HG03342 (cell line): Measurements from ENCODE around the gene CLEC1A.

Source experiments
- ATAC-seq: cut with Tn5 transposase; IDR thresholded peaks from one replicate; pipeline ENCODE4 v1.9.1; 2021; ENCODE audit warnings: mild to moderate bottlenecking, moderate library complexity; ENCODE audit not compliant: unreplicated experiment

CLEC1A gene, protein sequence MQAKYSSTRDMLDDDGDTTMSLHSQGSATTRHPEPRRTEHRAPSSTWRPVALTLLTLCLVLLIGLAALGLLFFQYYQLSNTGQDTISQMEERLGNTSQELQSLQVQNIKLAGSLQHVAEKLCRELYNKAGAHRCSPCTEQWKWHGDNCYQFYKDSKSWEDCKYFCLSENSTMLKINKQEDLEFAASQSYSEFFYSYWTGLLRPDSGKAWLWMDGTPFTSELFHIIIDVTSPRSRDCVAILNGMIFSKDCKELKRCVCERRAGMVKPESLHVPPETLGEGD

DNA sequence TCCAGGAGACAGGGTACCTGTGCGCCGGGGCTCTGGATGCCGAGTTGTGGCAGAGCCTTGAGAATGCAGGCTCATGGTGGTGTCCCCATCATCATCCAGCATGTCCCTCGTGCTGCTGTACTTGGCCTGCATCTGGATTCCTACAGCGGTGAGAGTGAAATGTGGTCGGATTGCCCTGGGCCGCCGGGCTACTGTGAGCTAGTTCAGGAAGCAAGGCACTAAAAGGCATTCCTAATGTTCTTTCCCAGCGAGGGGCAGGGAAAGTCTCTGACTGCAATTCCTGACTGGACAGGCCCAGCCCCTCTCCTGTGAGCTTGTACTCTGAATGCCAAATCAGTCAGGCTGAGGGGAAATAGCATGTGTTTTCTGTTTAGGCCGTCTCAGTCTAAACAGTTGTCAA is at the start of gene CLEC1A:
CLEC1A (minus strand) TSS at position 195 of the 400 bp plus-strand sequence; CDS start at position 132, 63 bp downstream.
- ATAC-seq = no peak

DNA sequence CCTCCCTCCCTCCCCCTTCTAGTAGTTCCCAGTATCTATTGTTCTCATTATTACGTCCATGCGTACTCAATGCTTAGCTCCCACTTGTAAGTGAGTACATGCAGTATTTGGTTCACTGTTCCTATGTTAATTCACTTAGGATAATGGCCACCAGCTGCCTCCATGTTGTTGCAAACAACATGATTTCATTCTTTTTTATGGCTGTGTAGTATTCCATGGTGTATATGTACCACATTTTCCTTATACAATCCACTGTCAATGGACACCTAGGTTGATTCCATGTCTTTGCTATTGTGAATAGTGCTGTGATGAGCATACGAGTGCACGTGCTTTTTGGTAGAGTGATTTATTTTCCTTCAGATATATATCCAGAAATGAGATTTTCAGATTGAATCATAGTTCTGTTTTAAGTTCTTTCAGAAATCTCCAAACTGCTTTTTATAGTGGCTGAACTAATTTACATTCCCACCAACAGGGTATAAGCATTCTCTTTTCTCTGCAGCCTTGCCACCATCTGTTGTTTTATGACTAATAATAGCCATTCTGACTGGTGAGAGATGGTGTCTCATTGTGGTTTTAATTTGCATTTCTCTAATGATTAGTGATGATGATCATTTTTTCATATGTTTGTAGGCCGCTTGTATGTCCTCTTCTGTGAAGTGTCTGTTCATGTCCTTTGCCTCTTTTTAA is 49.1 kb upstream of the CLEC1A start:
- ATAC-seq = no peak

DNA sequence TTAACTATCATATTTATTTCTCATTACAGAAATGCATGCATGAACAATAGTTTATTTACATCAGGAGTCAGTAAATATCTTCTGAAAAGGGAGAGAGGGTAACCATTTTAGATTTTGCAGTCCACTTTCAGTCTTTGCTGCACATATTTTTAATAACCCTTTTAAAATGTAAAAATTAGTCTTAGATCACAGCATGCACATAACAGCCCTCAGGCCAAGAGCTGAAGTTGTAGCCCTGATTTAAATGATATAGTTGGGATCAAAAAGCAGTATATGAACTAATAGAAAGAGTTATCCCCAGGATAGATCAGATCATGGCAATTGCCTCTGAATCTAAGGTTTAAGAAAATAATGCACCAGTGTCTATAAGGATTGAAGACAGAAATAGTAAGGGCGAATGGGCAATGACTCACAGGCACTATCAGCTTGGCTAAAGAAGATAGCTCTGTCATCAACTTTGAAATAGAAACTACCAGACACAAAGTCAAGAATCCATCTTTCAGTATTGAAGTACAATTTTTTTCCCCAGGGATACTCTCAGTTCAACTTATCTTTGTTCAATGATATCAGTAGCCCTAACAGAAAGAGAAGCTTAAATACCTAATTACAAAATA is 44.3 kb upstream of the CLEC1A start:
- ATAC-seq = no peak

DNA sequence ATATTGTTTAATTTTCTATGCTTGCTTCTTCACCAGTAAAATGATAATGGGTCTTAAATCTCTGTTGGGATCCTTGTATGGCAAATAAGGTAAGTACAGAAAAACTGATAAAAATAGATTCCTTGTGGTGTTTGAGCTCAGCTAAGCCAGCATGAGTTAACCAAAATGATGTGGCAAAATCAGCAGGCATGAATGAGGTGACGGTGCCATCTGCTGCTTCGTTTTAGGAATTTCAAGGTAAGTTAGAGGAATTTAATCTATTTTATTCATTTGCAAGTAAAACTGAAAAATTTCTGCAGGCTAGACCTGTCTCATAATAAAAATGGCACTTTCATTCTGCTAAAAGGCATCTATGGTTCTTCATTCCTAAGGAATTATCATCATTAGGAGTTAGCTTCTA is 41.2 kb upstream of the CLEC1A start:
- ATAC-seq = no peak

DNA sequence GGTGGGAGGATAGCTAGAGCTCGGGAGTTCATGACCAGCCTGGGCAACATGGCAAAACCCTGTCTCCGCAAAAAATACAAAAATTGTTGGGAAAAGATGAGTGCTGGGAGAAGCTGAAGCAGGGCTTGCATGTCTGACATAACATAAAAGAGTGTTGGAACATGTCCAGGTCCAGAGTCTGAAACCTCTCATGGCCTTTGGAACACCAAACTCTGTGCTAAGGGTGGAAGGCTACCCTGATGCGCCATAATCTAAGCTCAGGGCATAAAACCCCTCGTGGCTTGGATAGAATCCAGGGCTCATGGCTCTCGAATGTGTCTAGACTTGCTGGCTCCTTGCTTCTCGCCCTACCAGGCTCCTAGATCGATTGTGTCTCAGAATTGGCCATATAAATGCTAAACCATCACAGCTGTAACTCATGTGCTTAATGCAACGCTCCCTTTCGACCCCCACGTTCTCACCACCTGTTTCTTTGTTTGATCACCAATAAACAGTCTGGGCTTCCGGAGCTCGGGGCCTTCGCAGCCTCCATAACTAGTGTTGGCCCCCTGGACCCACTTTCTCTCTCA is 37.9 kb upstream of the CLEC1A start:
- no peak for ATAC-seq

DNA sequence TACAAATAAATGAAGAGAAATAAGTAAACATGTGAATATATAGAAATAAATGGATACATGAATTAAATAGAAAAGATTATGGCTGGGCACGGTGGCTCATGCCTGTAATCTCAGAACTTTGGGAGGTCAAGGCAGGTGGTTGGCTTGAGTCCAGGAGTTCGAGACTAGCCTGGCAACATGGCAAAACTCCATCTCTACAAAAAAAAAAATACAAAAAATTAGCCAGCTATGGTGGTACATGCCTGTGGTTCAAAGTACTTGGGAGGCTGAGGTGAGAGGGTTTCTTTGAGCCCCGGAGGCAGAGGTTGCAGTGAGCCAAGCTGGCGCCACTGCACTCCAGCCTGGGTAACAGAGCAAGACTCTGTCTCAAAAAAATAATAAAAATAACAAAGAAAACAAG is 36.3 kb upstream of the CLEC1A start:
- no peak for ATAC-seq

DNA sequence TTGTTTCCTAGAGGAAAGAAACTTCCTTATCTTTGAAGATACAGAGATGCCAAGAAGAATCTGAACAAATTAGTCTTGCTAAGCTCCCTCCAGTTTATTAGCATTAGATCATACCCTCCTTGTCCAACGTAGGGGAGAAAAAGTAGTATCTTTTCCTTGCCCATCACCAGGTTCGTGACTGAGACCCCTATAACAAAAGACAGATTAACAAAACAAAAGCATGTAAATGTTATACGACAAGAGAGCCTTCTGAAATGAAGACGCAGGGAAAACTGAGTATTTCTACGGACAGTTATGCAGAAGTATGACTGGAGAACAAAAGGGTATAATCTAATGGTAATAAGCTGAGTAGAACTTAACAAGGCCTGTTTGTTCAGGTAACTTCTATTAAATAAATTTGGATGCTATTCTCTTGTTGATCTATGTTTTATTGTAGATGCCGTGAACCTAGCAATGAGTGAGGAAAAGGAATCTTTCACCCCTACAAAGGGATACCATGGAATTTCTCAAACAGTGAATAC is 34.1 kb upstream of the CLEC1A start:
- ATAC-seq = no peak

DNA sequence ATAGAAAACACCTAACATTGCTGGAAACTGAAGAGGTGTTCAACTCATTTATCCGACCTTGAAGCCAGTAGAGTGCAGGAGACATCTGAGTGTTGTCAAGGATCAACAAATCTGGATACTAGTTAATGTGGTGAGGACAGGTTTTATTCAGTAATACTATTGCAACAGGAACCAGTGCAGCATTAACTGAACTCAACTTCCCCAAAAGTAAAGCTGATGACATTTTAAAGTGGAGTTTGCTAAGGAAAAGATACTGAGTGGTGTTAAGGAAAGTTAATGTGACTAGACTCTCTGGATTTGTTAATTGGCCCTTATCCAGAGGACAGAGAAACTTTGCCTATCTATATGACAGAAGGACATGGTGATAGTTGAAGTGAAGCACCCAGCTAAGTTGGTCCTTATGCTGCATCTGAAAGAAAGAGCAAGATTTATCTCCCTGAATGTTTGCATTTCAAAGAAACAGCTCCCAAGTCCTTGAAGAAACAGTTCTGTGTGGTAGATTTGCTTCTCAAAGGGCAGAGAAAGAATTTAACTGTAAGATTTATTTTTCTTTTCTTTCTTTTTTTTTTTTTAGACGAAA is 32.4 kb upstream of the CLEC1A start:
- ATAC-seq = no peak

DNA sequence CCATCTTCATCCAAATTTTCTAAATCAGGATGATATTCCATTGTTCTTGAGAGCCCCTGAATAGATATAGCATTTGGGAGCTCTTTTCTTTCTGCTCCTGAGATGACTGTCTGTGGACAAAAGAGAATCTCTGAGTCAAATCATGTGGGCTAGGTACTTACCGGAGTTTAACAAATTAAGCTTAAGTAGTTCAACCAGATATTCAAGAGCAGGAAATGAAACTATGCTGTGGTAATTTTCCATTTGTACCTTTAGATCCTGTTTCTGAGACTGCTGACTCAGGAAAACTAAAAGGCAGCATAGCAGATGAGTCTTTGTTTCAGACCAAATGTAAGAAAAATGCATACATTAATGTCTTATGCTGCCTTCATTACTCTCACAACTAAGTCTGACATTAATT is 31.3 kb upstream of the CLEC1A start, which contains the start of gene CLEC7A:
CLEC7A (minus strand) TSS at position 158 of the 400 bp plus-strand sequence; CDS start at position 41, 117 bp downstream.
- ATAC-seq = peak; percentile 86

DNA sequence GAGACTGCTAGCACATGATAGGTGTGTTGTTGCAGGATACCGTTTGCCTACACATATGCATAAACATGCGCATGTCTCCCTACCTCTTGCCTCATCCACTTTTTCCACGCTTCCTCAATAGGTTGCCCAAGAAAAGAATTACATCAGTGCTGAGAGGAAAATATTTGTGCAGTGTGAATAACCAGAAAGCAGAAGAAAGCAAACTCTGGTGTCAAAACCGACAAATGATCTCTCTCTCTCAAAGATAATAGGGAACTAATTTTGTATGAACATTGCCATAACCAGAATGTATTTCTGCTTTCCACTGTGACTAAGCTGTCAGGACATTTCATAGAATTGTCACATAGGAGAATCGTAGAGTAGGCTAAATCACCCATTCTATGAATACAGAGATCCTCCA is 29.9 kb upstream of the CLEC1A start:
- ATAC-seq = no peak

DNA sequence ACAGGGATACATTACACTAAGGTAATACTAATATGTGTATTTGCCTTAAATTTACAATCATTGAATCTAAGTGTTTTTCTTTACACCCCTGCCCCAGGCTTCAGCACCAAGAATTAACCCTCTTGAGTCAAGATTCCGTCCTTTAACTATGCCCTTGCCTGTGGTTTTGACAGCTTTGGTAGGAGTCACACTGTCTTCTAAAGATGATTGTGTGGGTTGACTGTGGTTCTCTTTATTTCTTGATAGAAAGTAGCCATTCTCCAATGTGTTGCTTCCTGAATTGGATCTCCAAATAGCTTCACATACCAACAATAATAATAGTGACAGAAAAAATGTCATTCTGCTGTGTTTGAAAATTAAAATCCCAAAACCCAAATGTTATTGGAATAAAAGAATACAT is 27.6 kb upstream of the CLEC1A start:
- ATAC-seq = no peak

DNA sequence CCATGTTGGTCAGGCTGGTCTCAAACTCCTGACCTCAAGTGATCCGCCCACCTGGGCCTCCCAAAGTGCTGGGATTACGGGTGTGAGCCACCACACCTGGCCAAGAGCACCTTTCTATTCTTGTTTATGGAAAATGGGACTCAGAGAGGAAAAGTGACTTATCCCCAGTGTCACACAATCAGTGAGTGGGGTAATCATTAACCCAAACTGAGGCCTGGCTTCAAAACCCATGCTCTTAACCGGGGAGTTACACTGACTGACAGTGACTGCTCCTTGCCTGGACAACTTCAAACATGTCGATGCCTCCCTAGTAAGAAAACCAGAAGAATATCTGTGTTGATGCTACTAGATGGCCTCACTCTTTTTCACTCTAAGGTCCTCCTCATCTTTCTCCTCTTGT is 23.9 kb upstream of the CLEC1A start:
- no peak for ATAC-seq

DNA sequence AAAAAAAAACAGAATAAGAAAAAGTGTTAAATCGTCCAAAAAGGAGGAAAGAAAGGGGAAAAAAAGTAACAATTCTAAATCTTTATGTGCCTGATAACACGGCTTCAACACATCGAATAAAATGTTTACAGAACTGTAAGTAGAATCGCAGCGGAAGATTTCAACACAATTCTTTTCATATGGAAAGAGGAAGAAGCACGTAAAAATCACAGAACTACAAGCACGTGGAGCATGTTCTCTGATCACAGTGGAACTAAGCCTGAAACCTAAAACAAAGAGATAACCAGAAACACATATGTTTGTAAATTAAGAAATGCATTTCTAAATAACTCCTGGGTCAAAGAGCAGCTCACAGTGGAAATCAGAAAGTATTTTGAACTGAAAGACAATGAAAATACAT is 22.5 kb upstream of the CLEC1A start:
- ATAC-seq = no peak

DNA sequence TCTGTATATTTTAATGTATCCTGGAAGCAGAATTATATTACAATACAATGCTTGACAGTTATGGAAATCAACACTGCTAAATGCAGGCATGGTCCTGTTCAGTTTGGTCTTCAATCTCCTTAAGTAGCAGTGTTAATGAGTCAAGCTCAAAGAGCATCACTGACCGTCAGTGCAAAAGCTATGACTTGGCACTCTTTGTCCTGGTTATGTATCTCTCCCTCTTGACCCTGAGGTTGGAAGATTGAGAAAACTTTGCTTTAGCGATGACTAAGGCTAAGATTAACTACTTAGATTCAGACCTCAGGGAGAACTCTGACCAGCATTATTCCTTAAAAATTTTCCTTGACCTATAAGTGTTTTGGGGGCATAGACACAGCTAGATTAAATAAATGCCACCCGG is 20.3 kb upstream of the CLEC1A start:
- no peak for ATAC-seq

DNA sequence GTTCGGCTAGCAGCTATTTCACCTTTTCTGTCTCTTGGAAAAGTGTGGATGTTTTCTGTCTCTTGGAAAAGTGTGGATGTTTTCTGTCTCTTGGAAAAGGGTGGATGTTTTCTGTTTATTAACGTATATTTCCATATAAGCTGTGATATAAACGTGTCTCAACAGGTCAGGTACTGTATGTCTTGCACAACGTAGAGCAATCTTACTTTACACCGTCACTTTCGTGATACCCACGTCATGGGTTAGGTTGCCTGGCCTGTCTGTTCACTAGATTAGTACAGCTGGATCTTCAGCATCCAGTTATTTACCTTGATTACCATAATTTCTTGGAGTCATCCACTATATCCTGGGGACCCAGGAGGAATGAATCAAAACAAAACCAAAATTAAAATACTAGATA is 17.1 kb upstream of the CLEC1A start:
- ATAC-seq = no peak

DNA sequence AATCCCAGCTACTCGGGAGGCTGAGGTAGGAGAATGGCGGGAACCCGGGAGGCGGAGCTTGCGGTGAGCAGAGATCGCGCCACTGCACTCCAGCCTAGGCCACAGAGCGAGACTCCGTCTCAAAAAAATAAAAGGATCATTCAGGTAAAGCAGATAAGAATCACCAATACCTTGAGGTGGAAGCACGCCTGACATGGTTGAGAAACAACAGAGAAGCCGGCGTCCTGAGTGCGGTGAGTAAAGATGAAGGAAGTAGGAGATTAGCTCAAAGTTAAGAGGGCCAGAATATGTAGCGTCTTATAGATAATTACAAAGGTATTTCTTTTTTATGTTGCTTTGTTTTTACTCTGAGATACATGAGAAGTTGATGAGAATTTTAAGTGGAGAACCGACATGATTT is 16.5 kb upstream of the CLEC1A start:
- ATAC-seq = no peak

DNA sequence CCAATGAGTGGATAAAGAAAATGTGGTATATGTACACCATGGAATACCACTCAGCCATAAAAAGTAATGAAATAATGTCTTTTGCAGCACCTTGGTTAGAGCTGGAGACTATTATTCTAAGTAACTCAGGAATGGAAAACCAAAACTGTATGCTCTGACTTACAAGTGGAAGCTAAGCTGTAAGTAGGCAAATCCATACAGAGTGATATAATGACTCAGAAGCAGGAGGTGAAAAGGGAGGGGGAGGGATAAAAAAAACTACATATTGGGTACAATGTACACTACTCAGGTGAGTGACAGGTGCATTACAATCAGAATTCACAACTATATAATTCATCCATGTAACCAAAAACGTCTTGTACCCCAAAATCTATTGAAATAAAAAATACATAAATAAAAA is 15.1 kb upstream of the CLEC1A start:
- ATAC-seq = no peak

DNA sequence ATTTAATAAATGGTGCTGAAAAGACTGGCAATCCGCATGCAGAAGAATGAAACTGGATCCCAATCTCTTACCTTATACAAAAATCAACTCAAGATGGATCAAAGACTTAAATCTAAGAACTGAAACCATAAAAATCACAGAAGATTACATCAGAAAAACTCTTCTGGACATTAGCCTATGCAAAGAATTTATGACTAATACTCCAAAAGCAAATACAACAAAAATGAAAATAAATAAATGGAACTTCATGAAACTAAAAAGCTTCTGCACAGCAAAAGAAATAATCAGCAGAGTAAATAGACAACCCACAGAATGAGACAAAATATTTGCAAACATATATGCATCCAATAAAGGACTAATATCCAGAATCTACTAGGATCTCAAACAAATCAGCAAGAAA is 14.3 kb upstream of the CLEC1A start:
- ATAC-seq = no peak

DNA sequence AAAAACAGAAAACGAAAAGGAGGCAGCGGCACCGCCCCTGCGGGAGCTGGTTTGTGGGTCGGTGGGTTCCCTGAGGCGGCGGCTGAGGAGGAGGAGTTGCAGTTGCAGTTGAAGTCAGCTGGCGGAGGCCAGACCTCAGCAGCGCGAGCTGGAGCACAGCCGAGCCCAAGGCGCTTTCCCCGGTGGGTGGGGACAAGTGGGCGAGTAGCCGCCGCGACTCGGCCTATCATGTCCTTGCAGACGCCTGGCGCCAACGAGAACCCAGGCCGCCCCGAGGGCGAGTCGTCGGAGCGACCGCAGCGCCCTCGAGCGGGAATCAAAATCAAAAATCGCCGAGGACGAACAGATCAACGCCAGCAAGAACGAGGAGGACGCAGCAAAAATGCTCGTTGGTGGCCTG is 12.7 kb upstream of the CLEC1A start:
- no peak for ATAC-seq

DNA sequence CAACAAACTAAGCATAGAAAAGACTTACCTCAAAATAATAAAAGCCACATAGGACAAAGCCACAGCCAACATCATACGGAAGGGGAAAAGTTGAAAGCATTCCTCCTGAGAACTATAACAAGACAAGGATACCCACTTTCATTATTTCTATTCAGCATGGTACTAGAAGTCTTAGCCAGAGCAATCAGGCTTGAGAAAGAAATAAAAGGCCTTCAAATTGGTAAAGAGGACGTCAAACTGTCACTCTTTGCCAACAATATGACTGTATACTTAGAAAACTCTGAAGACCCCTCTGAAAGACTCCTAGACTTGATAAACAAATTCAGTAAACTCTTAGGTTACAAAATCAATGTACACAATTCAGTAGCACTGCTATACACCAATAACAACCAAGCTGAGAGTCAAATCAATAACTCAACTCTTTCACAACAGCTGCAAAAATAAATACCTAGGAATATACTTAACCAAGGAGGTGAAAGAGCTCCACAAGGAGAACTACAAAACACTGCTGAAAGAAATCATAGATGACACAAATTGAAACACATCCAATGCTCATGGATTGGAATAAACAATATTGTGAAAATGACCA is 11.6 kb upstream of the CLEC1A start:
- no peak for ATAC-seq

DNA sequence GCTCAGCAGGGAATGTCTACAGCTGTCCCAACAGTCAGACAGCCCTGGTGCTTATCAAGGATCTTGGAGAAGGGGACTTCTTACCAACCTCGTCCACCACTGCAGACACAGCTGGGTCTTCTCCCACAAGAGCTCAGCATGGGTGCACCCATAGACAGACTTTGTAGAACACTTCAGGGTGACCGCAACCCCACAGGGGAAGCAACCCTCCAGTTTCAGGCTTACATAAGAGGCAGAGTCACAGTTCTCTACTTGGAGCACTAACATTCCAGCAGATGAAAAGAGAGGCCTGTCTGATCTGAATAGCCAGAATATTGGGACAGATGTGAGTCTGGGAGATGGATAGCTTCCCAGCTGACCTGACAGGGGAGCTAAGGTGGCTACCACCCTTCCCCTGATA is 3.5 kb upstream of the CLEC1A start:
- no peak for ATAC-seq
